Prostate gland (tissue), 2 donors: ENCODE results near the gene ROBO1.

Experiments
- CTCF ChIP-seq, 4 experiments: fragments of 200-600 bp in 2 of 4; fragments of 450-650 bp in 2 of 4; sonication (generic) in 2 of 4; IDR thresholded peaks; 1 replicate in 3 of 4; 2 replicates in 1 of 4; pipeline ENCODE4 v1.5.1; 2016 to 2019; ENCODE audit warnings: antibody characterized with exemption in 4 of 4, mild to moderate bottlenecking in 2 of 4, moderate library complexity in 2 of 4
- POLR2A ChIP-seq: fragments of 450-650 bp; IDR thresholded peaks from one replicate; pipeline ENCODE4 v1.6.1; 2016; ENCODE audit warnings: antibody characterized with exemption, mild to moderate bottlenecking

- no peak for TF ChIP-seq CTCF (IDR thresholded peaks at IDR 0.05)
- no peak for TF ChIP-seq POLR2A
Measured at GRCh38 chr3:78665101-78665500, 1102.7 kb downstream of the ROBO1 start.
